HG02798 (cell line): Measurements from ENCODE around the gene NHSL2.

ENCODE experiments used
- ATAC-seq: cut with Tn5 transposase; IDR thresholded peaks from one replicate; pipeline ENCODE4 v1.9.1; 2021; ENCODE audit warnings: mild to moderate bottlenecking; ENCODE audit not compliant: unreplicated experiment, poor library complexity

Gene NHSL2

DNA sequence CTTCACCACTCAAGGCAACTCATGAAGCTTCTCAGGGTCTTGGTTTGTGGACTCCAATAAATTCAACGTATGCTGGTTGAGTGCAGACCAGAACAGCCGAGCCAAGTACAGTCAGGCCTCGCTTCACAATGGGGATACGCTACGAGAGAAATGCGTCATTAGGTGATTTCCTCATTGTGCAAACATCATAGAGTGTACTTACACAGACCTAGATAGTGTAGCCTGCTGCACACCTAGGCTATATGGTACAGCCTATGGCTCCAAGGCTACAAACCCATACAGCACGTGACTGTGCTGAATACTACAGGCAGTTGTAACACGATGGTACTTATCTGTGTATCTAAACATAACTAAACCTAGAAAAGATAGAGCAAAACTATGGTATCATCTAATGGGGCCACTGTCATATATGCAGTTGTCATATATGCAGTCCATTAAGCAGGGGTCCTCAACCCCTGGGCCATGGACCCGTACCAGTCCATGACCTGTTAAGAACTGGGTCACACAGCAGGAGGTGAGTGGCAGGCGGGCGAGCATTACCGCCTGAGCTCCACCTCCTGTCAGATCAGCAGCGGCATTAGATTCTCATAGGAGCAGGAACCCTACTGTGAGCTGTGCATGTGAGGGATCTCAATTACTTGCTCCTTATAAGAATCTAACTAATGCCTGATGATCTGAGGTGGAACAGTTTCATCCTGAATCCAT lies 189.6 kb downstream of the NHSL2 start:
- ATAC-seq = no peak

DNA sequence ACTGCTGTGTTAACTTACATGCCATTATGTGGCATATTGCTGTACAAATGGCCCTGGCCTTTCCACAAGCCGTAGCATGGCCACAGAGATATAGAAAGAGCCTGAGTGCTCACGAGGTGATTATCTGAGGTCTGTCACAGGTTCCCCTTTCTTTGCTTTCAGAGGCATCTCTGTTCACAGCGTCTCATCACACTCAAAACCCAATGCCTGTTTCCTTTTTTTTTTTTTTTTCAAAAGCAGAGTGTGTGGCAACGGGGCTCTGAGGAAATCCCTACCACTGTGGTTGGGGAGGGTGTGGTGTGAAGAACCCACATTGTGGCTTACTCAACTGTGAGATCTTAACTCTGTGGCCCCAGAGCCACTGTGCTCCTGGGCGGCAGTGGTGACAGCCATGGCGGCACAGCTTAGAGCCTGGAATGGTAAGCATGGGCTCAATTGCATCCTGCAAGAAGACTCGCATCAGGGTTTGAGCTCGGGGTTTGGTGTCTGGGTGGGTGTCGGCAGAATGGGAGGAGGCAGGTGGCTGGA lies 190.2 kb downstream of the NHSL2 start:
- peak; percentile 83 for ATAC-seq

DNA sequence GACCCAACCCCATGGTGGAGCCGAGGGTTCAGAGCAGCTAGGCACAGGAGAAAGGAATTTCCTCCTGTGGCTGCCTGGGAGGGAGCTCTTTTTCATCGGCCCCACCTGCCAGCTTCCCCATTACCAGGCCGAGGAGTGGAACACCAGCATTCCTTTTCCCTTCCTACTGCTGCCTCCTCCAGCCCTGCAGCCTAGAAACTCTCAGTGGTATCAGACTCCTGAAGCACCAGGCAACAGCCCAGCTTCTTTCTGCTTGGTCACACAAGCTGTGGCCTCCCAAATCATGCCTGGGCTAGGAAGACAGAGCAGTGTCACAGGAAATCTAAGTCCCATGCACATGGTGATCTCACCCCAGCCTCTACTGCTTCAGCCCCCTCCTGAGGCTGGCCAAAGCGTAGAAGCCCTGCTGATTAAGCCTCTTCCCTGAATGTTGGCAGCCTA lies 191.0 kb downstream of the NHSL2 start:
- no peak for ATAC-seq

DNA sequence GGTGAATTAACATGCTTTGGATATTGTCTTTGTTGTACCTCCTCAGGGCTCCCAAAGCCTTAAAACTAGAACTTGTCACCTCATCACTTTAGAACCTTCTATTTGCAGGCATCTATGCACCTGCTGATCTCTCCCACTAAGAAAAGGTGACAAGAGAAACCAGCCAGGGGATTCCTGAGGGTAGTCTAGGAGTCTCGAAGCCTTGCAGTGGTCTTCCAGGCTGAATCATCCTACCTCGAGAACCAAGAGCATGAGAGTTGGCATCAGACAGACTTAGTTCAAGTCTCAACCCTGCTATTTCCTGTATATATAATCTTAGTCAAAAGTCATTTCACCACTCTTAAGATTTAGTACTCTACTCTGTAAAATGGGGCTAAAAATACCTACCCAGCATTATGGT lies 191.5 kb downstream of the NHSL2 start:
- no peak for ATAC-seq

DNA sequence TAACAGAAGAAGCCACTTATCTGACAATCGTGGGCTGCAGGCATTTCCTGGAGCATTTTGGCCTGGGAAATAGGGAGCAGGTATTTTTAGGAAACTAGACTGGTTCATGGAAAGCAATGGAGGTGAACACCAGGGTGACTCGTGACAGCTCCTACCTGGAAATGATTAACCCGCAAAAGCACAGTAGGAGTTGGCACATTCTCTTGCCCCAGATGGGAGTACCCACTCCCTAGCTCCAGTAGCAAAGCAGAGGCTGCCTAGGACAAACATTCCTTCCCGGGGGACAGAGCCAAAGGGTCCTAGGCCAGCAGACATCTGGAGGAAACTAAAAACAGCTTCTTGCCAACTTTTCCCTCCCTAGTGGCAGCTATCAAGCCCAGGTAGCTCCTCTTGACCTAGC lies 192.1 kb downstream of the NHSL2 start:
- ATAC-seq = no peak

DNA sequence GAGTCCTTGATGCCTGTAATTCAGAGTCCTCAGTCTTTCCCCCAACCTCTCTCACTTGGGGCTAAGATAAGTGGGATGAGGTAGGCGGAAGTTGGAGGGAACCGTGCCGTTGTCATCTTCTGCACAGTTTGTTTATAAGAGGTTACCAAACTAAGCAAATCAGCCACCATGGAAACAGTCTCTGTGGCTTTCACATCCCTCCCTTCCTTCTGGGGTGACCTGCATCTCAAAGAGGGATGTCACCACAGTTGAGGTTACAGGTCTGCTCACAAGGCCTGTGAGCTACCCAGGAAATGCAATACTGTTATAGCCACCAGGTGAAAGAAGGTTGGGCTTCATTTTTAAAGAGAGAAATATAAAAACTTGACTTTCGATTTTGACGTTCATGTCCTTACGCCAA lies 194.8 kb downstream of the NHSL2 start:
- ATAC-seq = peak; percentile 53

DNA sequence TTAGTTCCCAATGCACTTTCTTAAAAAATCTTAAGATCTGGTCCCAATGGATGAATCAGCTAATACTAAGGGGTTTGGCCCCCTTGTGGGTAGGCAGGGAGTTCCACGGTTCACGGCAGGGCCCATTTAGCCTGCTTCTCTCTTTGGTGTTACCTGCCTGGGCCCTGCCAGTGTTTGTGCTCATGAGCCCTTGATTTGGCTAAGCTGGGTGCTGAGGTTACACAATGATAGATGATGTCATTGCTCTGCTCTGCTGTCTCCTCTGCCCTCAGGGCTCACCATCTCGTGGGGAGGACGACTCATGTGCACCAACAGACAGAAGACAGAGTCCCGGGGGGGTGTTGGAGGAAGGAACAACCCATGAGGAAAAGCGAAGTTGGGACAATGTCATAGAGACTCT lies 196.7 kb downstream of the NHSL2 start:
- no peak for ATAC-seq

DNA sequence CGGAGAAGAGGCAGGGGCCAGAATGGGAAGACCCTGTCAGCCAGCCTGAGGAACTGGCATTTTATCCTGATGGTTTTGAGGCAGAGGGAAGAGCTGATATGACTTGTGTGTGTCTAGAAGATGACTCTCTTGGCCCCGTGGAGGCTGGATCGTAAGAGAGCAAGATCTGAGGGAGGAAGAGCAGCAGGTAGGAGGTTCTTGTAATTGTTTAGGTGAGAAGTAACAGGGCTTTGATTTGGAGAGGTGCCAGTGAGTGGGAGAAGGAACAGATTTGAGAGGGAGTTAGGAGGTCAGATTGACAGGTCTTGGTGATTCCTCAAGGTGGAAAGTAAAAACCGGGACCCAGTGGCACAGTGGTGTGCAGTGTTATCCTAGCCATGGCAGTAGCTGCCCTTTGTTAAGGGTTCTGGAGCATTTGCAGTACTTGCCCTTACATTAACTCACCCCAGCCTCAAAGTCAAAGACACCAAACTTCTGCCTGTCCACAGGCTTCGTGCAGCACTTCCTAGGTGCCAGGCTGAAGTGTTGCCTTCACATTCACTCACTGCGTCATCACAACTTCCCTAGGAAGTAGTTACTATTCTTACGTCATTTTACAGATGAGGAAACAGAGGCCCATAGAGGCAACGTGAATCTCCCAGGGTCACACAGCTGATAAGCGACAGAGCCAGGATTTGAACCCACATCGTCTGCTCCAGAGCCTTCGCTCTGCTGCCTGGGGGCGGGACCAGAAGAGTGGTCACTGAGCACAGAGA lies 197.4 kb downstream of the NHSL2 start:
- ATAC-seq = no peak

DNA sequence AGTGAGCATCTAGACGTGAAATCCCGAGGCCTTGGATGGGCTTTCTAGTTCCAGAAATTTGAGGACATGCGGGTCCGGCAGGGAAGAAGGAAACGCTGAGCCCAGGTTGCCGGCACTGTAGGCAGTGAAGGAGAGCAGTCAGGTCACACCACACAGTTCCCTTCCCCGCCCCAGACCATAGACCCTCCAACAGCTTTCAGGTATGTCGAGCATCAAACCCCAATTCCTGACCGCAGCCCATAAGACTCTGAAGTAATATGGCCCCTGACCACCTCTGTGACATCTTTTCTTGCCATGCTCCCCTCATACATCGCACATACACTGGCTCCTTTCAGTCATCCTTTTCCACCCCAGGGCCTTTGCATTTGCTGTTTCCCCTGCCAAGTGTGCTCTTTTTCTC lies 198.0 kb downstream of the NHSL2 start:
- no peak for ATAC-seq

DNA sequence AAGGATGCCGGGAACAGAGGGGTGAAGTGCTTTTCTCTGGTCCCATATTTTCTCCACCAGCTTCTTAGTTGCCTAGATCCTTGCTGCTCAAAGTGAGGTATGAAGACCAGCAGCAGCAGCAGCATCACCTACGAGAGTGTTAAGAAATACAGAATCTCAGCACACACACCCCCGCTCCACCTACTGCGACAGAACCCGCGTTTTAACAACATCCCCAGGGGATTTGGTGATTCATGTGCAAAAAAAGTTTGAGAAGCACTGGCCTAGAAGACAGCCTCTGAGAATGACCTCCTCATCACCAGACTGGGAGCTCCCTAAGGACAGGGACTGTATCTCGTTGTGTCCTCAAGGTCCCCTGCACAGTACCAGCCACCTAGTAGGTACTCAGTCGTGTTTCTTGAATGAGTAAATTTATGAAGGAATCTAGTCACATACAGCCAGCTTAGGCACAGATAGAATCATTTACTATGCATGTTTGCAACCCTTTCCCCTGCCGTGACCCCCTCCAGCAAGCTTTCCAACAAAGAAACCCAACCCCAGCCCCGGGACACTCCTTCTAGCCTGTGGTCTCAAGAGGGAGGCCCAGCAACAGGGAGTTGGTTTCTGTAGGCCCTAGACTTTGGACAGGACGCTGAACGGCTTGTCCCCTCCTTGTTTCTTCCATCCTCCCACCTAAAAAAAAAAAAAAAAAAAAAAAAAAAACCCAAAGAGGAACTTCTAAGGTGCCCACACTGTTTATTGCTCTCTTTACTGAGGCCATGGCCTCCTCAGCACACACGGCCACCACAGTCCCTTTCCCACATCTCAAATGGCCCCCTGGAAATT lies 199.6 kb downstream of the NHSL2 start:
- no peak for ATAC-seq

DNA sequence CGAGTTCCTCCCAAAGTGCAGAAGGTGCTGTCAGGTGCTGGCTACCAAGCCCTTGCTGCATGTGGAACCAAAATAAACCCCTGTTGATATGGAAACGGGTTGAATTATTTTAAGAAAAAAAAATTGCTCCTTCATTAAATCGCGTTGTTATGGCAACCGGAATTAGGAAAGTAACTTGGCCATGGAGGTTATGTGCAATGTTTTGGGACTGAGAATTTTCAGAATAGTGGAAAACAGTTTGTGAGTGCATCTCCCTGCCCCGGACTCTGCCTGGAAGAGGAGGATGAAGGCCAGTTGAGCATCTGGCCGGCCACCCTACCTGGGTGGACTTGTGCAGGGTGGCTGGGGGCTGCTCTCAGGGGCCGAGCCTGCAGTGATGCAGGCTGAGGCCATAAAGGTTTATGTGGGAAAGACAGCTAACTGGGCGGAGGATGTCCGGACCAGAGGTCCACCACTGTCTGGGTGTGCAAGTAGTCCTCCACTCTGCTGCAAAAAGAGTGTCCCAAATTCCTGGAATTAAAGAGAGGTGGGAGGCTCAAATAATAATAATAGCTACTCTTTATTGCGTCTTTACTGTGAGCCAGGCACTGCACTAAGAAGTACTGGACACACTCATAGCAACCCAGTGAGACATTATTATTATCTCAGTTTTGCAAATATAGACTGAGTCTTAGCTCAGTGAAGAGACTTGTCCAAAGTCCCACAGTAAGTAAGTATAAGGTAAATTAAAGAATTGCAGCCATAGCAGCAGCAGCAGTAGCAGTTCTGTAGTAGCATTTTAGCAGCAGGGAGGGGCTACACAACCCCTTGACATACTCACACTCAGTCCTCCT lies 200.4 kb downstream of the NHSL2 start:
- ATAC-seq = no peak

DNA sequence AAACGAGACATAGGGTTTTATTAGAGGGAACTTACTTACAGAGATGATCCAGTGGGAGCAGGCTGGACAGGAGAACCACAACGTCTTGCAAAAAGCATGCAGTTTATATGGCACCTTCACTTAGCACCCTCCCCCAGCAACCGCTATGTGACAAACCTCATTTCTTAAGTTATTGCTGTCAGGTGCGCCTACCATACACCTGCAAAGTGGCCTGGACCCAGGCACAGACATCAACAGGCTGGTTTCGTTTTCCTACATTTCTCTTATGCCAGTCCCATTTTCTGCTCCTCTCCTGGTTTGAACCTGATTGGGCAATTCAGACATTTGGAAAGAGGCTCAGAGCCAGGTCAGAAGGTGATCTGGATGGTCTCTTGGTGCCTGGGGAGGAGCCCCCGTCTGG lies 202.8 kb downstream of the NHSL2 start:
- ATAC-seq = no peak

DNA sequence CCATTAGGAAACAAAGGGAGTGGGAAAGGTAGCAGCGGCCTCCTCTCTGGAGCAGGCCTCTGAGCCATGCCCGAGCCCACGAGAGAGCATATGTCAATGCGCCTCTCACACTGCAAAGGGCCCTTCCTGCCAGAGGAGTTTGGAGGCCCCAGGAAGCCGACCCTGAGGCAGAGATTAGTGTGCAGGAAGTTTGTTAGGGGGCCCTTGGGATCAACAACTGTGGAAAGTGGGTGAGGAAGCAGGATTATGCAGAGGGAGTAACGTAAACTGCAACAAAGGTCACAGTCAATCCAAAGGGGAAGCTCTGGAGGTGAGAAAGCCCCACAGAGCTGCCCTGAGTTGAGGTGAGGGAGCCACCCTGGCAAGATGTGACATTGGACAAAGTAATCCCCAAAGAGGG lies 203.7 kb downstream of the NHSL2 start:
- no peak for ATAC-seq

DNA sequence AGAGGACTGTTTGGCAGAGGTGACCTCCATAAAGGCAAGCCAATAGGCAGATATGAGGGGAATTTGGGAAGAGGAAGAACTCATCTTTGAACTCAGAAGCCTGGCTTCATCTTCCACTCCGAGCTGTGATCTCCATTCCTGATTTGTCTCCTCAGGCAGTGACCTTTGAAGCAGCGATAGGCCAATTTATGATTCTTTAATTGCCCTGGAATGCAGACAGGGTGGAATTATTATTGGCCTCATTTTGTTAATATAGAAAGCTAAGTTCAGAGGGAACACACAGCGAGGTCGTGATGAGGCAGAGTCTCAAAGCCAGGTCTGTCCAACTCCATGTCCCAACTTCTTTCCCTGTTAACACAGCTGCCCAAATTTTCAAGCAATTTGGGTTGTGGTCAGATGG lies 204.2 kb downstream of the NHSL2 start:
- no peak for ATAC-seq

DNA sequence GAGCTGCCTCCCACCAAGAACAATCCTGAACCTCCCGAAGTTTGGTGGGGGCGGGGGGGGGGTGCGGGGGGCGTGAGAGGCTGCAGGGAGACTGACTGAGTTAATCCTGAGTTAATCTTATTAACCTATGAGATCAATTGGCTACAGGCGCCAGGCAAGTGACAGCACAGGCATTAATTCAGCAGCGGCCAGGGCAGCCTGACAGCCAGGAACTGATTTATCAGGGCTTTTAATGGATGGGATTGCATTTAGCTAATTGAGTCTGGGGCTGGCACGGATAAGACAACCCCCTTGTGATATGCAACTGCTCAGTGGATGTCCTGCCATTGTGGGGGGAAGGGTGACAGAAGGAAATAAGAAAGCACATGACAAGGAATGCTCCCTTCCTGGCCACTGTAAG lies 204.7 kb downstream of the NHSL2 start:
- no peak for ATAC-seq

DNA sequence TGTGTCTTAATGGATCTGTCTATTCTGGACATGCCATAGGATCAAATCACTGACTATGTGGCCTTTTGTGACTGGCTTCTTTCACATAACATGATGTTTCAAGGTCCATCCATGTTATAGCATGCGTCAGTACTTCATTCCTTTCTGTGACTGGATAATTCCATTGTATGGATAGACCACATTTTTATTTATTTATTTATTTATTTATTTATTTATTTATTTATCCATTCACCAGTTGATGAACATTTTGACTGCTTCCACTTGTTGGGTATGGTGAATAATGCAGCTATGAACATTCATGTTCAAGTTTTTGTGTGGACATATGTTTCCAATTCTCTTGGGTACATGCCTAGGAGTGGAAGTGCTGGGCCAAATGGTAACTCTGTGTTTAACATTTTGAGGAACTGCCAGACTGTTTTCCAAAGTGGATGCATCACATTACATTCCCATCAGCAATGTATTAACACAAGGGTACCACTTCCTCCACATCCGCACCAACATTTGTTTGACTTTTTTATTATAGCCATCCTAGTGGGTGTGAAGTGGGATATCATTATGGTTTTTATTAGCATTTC lies 207.1 kb downstream of the NHSL2 start:
- ATAC-seq = no peak

DNA sequence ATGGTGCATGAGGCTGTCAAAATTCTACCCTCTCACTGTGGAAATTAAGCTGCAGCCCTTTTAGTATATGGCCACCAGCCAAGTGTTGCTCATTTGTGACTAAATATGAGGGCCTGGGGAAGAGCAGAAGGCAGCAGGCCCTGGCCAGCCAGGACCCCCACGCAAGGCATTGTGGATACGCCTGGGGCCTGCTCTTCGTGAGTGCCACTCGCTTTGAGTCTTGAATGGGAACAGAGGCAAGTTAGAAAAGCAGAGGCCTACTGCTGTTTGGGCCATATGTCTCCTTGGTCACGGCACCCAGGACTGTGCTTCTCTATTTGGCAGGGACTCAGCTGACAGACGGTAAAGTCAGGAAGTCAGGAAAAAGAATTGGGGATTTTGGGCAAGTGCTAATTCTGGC lies 210.2 kb downstream of the NHSL2 start:
- ATAC-seq = no peak

DNA sequence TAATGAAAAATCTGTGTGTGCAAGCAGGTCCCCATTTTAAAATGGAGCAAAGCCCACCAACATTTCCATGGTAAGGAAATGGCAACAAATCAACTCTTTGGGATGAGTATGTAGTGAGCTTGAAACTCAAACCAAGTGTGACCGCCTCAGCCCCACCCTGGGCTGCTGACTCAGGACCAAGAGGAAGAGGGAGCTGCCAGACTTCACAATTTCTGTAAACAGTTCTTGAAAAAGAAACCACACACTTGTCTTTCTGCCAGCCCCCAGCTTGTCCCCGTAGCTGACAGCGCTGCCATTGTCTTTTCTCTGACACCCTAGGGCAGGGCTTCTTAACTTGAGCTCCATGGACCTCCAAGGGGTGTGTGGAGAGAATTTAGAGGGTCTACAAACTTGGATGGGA lies 210.7 kb downstream of the NHSL2 start:
- no peak for ATAC-seq

DNA sequence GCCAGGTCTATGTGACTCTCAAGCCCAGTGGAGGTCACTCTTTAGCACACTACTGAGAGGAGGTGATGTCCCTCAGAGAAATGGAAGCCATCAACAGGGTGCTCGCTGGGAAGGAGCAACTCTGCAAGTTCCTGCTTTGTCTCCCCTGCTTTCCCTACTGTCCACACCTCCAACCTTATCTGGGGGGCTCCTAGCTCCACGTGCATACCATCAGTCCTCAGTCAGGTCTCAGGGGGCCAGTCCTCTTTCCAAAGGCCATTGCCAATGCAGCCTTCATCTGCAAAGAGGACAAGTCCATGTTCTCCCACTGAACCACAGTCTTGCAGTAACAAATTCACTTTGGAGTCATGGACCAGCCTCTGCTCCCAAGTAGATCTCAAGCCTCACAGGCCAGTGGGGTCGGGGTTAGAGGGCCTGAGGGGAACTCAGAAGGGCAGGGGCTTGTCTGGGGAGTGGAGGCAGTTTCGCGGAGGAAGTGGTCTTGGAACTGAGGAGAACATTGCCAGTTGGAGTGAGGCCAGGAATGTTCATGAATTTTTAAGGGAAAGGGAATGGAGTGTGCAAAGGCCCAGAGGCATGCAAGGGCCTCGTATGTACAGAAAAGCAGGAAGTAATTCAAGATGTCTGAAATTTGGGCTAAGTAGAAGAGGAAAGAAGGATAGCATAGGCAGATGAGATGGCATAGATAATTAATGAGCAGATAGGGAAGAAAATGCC lies 212.1 kb downstream of the NHSL2 start:
- ATAC-seq = no peak
